Activated naive CD4-positive, alpha-beta T cell treated with anti-CD3 and anti-CD28 coated beads, Interleukin-2, amount 50 U/mL, for 72 hours (primary cell): Measurements from ENCODE around the gene UBE2Q1. TPM values are rescaled to one million over a fixed set of nuclear protein-coding genes. Genes with fewer than 3 reads are reported as not detected.

Experiments
- ATAC-seq, 2 donors: fragments of 150-1000 bp; cut with Tn5 transposase; 2 replicates each; pipeline ENCODE4 v1.10.0; 2021; ENCODE audit warnings: mild to moderate bottlenecking in 2 of 2, moderate library complexity in 2 of 2
- DNase-seq, 2 donors: peaks; one replicate each; pipeline ENCODE4 v3.0.0; 2021 to 2022; ENCODE audit warnings: low spot score in 2 of 2
- H3K27ac Mint-ChIP-seq, 2 donors: one replicate each; pipeline ENCODE4 v1.8.0; 2022; ENCODE audit warnings: mild to moderate bottlenecking in 2 of 2, mixed read lengths in 2 of 2
- H3K36me3 Mint-ChIP-seq, 2 donors: one replicate each; pipeline ENCODE4 v1.8.0; 2022; ENCODE audit warnings: mixed read lengths in 2 of 2
- H3K9me3 Mint-ChIP-seq, 2 donors: one replicate each; pipeline ENCODE4 v1.8.0; 2022; ENCODE audit warnings: mixed read lengths in 2 of 2
- total RNA-seq, 2 donors: library from RNA; stranded (reverse); gene quantifications; one replicate each; pipeline ENCODE4 v1.2.3, GENCODE V29; 2022

The UBE2Q1 gene
- total RNA-seq, 2 donors from 2014 or later = 99.5 to 113 TPM

- Mint-ChIP-seq H3K9me3 (no peaks in the 10 kb centered on the region), H3K27ac (no peak within 1 kb of the TSS), H3K36me3 (no peaks in the 10 kb centered on the region)
- DNase-seq (peak; percentile 66 to 87), ATAC-seq (peak; percentile 84 to 96)
Measured at GRCh38 chr1:154567386-154568156, 9.1 kb upstream of the UBE2Q1 start, which contains the start of gene CHRNB2. Gene CHRNB2 (plus strand): TSS chr1:154567778. CDS start chr1:154568045, 267 bp downstream.

- ATAC-seq = no peak
- H3K27ac Mint-ChIP-seq = no peak overlapping the region
Measured at GRCh38 chr1:154565876-154566275, 7.4 kb upstream of the UBE2Q1 start.

GRCh38 chr1:154559466-154560044, 1.1 kb upstream of the UBE2Q1 start:
- Mint-ChIP-seq H3K9me3 (no peaks in the 10 kb centered on the region), H3K27ac (peak overlapping the region; percentile 94 to 95), H3K36me3 (peaks cover 23 to 25% of the 10 kb centered on the region in 2 donors)
- DNase-seq (peak; percentile 85 to 86), ATAC-seq (peak; percentile 46 to 57)

More at GRCh38 chr1:154565876-154566275, 7.4 kb upstream of the UBE2Q1 start:
- Mint-ChIP-seq H3K36me3 (no peaks in the 10 kb centered on the region), H3K9me3 (no peaks in the 10 kb centered on the region)
- no peak for DNase-seq

- DNase-seq (peak; percentile 98 to 99), ATAC-seq (peak; percentile 95 to 96)
- Mint-ChIP-seq H3K27ac (peak overlapping the region; percentile 94 to 95), H3K36me3 (peaks cover 23 to 25% of the 10 kb centered on the region in 2 donors), H3K9me3 (no peaks in the 10 kb centered on the region)
Measured at GRCh38 chr1:154558720-154559465, 431 bp upstream of the UBE2Q1 start.

- DNase-seq (no peak), ATAC-seq (no peak)
- H3K9me3 Mint-ChIP-seq = no peaks in the 10 kb centered on the region
- peak overlapping the region; percentile 94 to 97 for H3K27ac Mint-ChIP-seq
- H3K36me3 Mint-ChIP-seq = peaks cover 27 to 36% of the 10 kb centered on the region in 2 donors
Measured at GRCh38 chr1:154557248-154557938, 1.1 kb downstream of the UBE2Q1 start.

GRCh38 chr1:154556422-154556821, 2.0 kb downstream of the UBE2Q1 start:
- ATAC-seq (no peak), DNase-seq (no peak)
- Mint-ChIP-seq H3K36me3 (peaks cover 27 to 36% of the 10 kb centered on the region in 2 donors), H3K27ac (peak overlapping the region in 1 of 2 donors; percentile 94), H3K9me3 (no peaks in the 10 kb centered on the region)

GRCh38 chr1:154553056-154554030, 5.1 kb downstream of the UBE2Q1 start:
- Mint-ChIP-seq H3K36me3 (peaks cover 27 to 42% of the 10 kb centered on the region in 2 donors), H3K27ac (peak overlapping the region in 1 of 2 donors; percentile 52), H3K9me3 (no peaks in the 10 kb centered on the region)
- ATAC-seq (no peak), DNase-seq (no peak)

- H3K9me3 Mint-ChIP-seq = no peaks in the 10 kb centered on the region
- no peak for ATAC-seq
- H3K36me3 Mint-ChIP-seq = peaks cover 17 to 31% of the 10 kb centered on the region in 2 donors
- no peak overlapping the region for H3K27ac Mint-ChIP-seq
- DNase-seq = no peak
Measured at GRCh38 chr1:154552036-154552435, 6.4 kb downstream of the UBE2Q1 start.

- no peaks in the 10 kb centered on the region for H3K9me3 Mint-ChIP-seq
- H3K27ac Mint-ChIP-seq = peak overlapping the region; percentile 48 to 69
- ATAC-seq = no peak
- DNase-seq = no peak
- H3K36me3 Mint-ChIP-seq = peaks cover 13 to 29% of the 10 kb centered on the region in 2 donors
Measured at GRCh38 chr1:154551474-154551873, 7.0 kb downstream of the UBE2Q1 start.

GRCh38 chr1:154550657-154551056, 7.8 kb downstream of the UBE2Q1 start:
- no peak for DNase-seq
- Mint-ChIP-seq H3K27ac (peak overlapping the region in 1 of 2 donors; percentile 48), H3K9me3 (no peaks in the 10 kb centered on the region), H3K36me3 (peaks cover 13 to 25% of the 10 kb centered on the region in 2 donors)
- ATAC-seq = no peak

- ATAC-seq = no peak
- no peaks in the 10 kb centered on the region for H3K9me3 Mint-ChIP-seq
- peak overlapping the region in 1 of 2 donors; percentile 48 for H3K27ac Mint-ChIP-seq
Measured at GRCh38 chr1:154550070-154550469, 8.4 kb downstream of the UBE2Q1 start.

GRCh38 chr1:154549202-154549770, 9.2 kb downstream of the UBE2Q1 start:
- peak overlapping the region in 1 of 2 donors; percentile 44 for H3K27ac Mint-ChIP-seq
- ATAC-seq (no peak), DNase-seq (no peak)
- H3K36me3 Mint-ChIP-seq = peaks cover 4 to 17% of the 10 kb centered on the region in 2 donors
- H3K9me3 Mint-ChIP-seq = no peaks in the 10 kb centered on the region

More at GRCh38 chr1:154550070-154550469, 8.4 kb downstream of the UBE2Q1 start:
- DNase-seq = no peak
- peaks cover 8 to 22% of the 10 kb centered on the region in 2 donors for H3K36me3 Mint-ChIP-seq

- Mint-ChIP-seq H3K27ac (no peak overlapping the region), H3K9me3 (no peaks in the 10 kb centered on the region), H3K36me3 (peaks cover 2 to 8% of the 10 kb centered on the region in 2 donors)
- ATAC-seq = no peak
- no peak for DNase-seq
Measured at GRCh38 chr1:154548028-154548427, 10.4 kb downstream of the UBE2Q1 start.

- DNase-seq (no peak), ATAC-seq (no peak)
- H3K27ac Mint-ChIP-seq = peak overlapping the region in 1 of 2 donors; percentile 60
- no peaks in the 10 kb centered on the region for H3K9me3 Mint-ChIP-seq
- peaks cover 0 to 6% of the 10 kb centered on the region in 2 donors for H3K36me3 Mint-ChIP-seq
Measured at GRCh38 chr1:154547105-154547732, 11.2 kb downstream of the UBE2Q1 start.
